D341Med (cell line): ENCODE measurements around the gene REG3G.
A peak's percentile ranks its signal among the peaks of the same experiment; 100 is the strongest.

Experiments used
- DNase-seq: peaks from one replicate; pipeline ENCODE4 v3.0.0; 2012; ENCODE audit warnings: low spot score

The REG3G gene

GRCh38 chr2:79025421-79025820 lies at the start of gene REG3G:
REG3G (plus strand) TSS chr2:79025702; CDS start chr2:79026094, 392 bp downstream.
- no peak for DNase-seq

- no peak for DNase-seq
These were observed 47.8 kb upstream of the REG3G start for GRCh38 chr2:78977661-78978145.

- no peak for DNase-seq
These were observed 47.2 kb upstream of the REG3G start for GRCh38 chr2:78978340-78978739.

GRCh38 chr2:78979380-78980151 lies 45.9 kb upstream of the REG3G start:
- peak; percentile 60 for DNase-seq

- DNase-seq: no peak
These were observed 45.4 kb upstream of the REG3G start for GRCh38 chr2:78980152-78980465.

- no peak for DNase-seq
These were observed 44.6 kb upstream of the REG3G start for GRCh38 chr2:78980871-78981270.

GRCh38 chr2:78982638-78983330 lies 42.7 kb upstream of the REG3G start:
- DNase-seq: no peak

GRCh38 chr2:78984386-78984785 lies 41.1 kb upstream of the REG3G start:
- no peak for DNase-seq

GRCh38 chr2:78985558-78985957 lies 39.9 kb upstream of the REG3G start:
- DNase-seq: no peak

- no peak for DNase-seq
These were observed 36.5 kb upstream of the REG3G start for GRCh38 chr2:78989051-78989450.

- DNase-seq: peak; percentile 60
These were observed 33.1 kb upstream of the REG3G start for GRCh38 chr2:78992451-78992806.

- peak; percentile 51 for DNase-seq
These were observed 32.5 kb upstream of the REG3G start for GRCh38 chr2:78992807-78993517.

GRCh38 chr2:78993518-78994148 lies 31.9 kb upstream of the REG3G start:
- DNase-seq: no peak

GRCh38 chr2:78994789-78995188 lies 30.7 kb upstream of the REG3G start:
- DNase-seq: no peak

- DNase-seq: no peak
These were observed 26.1 kb upstream of the REG3G start for GRCh38 chr2:78999406-78999805.

GRCh38 chr2:79000008-79000576 lies 25.4 kb upstream of the REG3G start:
- no peak for DNase-seq

- DNase-seq: no peak
These were observed 24.2 kb upstream of the REG3G start for GRCh38 chr2:79001285-79001684.

- DNase-seq: no peak
These were observed 20.8 kb upstream of the REG3G start for GRCh38 chr2:79004680-79005079.

- no peak for DNase-seq
These were observed 20.3 kb upstream of the REG3G start for GRCh38 chr2:79005216-79005615.

- no peak for DNase-seq
These were observed 16.1 kb upstream of the REG3G start for GRCh38 chr2:79009388-79009787.

GRCh38 chr2:79011496-79011895 lies 14.0 kb upstream of the REG3G start:
- no peak for DNase-seq

GRCh38 chr2:79013629-79014028 lies 11.9 kb upstream of the REG3G start:
- no peak for DNase-seq
